Left lung (tissue), 10 donors: Measurements from ENCODE around the gene AKNA. TPM values are rescaled to one million over a fixed set of nuclear protein-coding genes. Genes with fewer than 3 reads are reported as not detected.

Source experiments
- ATAC-seq: fragments of 200-7000 bp; cut with Tn5 transposase; one replicate; pipeline ENCODE4 v1.9.1; 2020; ENCODE audit warnings: moderate library complexity
- DNase-seq, 4 donors: peaks; one replicate each; pipeline ENCODE4 v3.0.0-alpha.2; 2013 to 2020
- H3K27ac ChIP-seq, 2 donors: fragments of 200-600 bp; sonication (generic) in 1 of 2; one replicate each; pipeline versions ENCODE4 v1.5.0 to v1.8.0; 2020 to 2021
- H3K27me3 ChIP-seq, 2 donors: fragments of 200-600 bp; sonication (generic) in 1 of 2; one replicate each; pipeline versions ENCODE4 v1.5.0 to v1.8.0; 2020 to 2021
- H3K36me3 ChIP-seq, 2 donors: fragments of 200-600 bp; sonication (generic) in 1 of 2; one replicate each; pipeline versions ENCODE4 v1.5.0 to v1.8.0; 2020 to 2021
- H3K4me1 ChIP-seq, 2 donors: fragments of 200-600 bp; one replicate each; pipeline ENCODE4 v1.8.0; 2021
- H3K4me3 ChIP-seq, 2 donors: fragments of 200-600 bp; sonication (generic) in 1 of 2; one replicate each; pipeline versions ENCODE4 v1.5.0 to v1.8.0; 2020 to 2021; ENCODE audit warnings: mild to moderate bottlenecking in 1 of 2
- H3K9me3 ChIP-seq, 2 donors: fragments of 200-600 bp; sonication (generic) in 1 of 2; one replicate each; pipeline versions ENCODE4 v1.5.0 to v1.8.0; 2020 to 2021
- intact Hi-C, 2 donors: fragments of 100-400 bp; cut with DNase I; formaldehyde crosslinking; loops; one replicate each; pipeline versions ENCODE4 v1.11.2 to v1.14.2; 2022
- polyA plus RNA-seq, 6 donors: library from polyadenylated mRNA; unstranded; fragments of 120-200 nt; gene quantifications; one replicate each; pipeline ENCODE4 v1.2.1, GENCODE V29; 2013; ENCODE audit not compliant: insufficient read length in 6 of 6
- total RNA-seq, 2 donors: library from RNA; stranded (reverse); fragmentation: NEBNext Ultra II Directional; extraction: Animal tissue kit (Norgen Biotek cat#: 25700); gene quantifications; one replicate each; pipeline ENCODE4 v1.2.1, GENCODE V29; 2021
- TF ChIP-seq, protein P1 (sequence below), 2 donors: fragments of 200-600 bp; sonication (generic) in 1 of 2; IDR thresholded peaks; one replicate each; pipeline versions ENCODE4 v1.5.0 to v1.8.0; 2021; ENCODE audit warnings: antibody characterized with exemption in 2 of 2
- donor health status: DM: no; HTN: yes; CAD: no.
- donor health status: DM: no; HTN: no; CAD: no.

AKNA gene
- total and polyA plus RNA-seq, 8 donors = 25.1 to 55.3 (median 36.7) TPM

DNA sequence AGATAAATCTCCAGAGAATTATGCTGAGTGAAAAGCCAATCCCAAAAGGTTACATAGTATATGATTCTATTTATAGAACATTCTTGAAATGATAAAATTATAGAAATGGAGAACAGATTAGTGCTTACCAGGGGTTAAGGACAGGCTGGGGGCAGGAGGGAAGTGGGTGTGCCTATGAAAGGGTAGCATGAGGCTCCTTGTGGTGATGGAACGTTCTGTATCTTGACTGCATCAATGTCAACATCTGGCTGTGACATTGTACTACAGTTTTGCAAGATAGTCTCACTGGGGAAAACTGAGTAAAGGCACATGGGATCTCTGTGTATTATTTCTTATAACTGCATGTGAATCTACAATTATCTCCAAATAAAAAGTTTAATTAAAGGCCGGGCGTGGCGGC is 35.9 kb downstream of the AKNA start:
- no peak overlapping the region for H3K27ac ChIP-seq
- no peak for ATAC-seq
- DNase-seq = no peak
- H3K4me1 ChIP-seq = peaks cover 10 to 24% of the 10 kb centered on the region in 2 donors
- TF ChIP-seq, protein P1, sequence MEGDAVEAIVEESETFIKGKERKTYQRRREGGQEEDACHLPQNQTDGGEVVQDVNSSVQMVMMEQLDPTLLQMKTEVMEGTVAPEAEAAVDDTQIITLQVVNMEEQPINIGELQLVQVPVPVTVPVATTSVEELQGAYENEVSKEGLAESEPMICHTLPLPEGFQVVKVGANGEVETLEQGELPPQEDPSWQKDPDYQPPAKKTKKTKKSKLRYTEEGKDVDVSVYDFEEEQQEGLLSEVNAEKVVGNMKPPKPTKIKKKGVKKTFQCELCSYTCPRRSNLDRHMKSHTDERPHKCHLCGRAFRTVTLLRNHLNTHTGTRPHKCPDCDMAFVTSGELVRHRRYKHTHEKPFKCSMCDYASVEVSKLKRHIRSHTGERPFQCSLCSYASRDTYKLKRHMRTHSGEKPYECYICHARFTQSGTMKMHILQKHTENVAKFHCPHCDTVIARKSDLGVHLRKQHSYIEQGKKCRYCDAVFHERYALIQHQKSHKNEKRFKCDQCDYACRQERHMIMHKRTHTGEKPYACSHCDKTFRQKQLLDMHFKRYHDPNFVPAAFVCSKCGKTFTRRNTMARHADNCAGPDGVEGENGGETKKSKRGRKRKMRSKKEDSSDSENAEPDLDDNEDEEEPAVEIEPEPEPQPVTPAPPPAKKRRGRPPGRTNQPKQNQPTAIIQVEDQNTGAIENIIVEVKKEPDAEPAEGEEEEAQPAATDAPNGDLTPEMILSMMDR (IDR thresholded peaks at IDR 0.05) = no peak
- peaks cover 0 to 100% of the 10 kb centered on the region in 2 donors for H3K36me3 ChIP-seq
- no peak overlapping the region for H3K4me3 ChIP-seq
- intact Hi-C loops = no loop called here
- no peaks in the 10 kb centered on the region for H3K9me3 ChIP-seq
- H3K27me3 ChIP-seq = no peaks in the 10 kb centered on the region

DNA sequence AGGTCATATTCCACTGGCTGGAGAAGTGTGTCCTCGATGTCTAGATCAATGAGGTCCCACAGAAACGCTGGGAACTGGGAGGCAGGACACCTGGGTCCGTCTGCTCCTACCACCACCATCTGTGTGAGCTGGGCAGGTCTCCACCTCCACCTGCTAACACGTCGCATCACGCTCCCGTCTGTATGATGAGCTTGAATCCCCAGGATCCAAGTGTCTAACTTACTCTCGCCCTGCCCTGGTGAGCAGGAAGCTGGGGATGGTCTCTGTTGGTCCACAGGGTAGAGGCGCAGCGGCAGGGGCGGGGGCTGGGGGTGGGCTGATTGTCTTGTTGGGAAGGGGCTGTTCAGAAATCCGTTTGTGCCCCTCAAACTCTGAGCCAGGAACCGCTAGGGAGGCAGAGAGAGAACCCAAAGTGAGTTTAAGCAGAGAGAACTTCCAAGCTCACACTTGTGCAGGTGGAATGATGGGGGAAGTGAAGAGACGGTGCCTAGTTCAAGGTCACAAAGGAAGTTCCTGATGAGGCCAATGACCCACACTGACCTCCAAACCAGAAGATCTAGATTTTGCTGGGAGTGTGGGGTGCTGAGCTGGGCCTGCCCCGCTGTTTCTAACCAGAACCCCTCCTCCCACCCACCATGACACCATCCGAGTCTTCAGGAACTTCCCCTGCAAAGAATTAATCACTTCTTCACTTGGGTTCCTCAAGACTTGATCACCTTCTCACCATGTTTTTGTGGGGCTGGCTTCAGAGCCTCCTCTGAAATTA is 37.0 kb downstream of the AKNA start:
- TF ChIP-seq, protein P1 (IDR thresholded peaks at IDR 0.05) = no peak
- peaks cover 0 to 100% of the 10 kb centered on the region in 2 donors for H3K36me3 ChIP-seq
- no peaks in the 10 kb centered on the region for H3K27me3 ChIP-seq
- H3K4me3 ChIP-seq = no peak overlapping the region
- no peak for DNase-seq
- H3K4me1 ChIP-seq = peaks cover 10 to 24% of the 10 kb centered on the region in 2 donors
- no peak overlapping the region for H3K27ac ChIP-seq
- ATAC-seq = no peak
- no peaks in the 10 kb centered on the region for H3K9me3 ChIP-seq
- intact Hi-C loops = no loop called here

DNA sequence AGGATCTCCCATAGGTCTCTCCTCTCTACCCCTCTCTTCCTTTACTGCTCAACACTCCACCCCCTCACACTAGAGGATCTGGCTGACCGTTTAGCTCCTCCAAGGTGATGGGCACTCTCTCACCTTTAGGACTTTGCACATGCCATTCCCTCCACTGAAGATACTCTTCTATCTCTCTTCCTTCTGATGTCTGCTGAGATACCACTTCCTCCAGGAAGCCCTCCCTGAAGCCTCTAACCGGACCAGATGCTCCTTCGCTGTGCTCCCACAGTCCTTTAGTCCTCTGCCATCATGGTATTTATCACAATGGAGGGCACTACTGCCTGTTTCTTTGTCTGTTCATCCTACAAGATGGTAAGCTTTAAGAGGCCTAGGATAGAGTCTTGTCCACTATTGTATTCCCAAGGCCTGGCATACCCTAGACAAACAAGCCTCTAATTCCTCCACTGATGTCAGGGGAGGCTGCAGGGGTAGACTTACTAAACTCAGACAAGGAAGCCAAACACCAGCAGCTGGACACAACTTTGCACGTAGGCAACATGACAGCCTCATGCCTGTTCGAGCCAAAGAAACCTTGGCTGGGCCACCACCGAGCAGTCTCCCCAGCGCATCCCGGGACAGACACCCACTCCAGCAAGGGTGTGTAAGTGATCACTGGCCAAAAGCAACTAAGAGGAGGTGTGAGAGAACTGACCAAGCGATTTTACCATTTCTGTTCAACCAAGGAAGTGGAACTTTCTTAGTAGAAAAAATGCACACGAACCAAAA is 37.9 kb downstream of the AKNA start:
- intact Hi-C loops = no loop called here
- no peak for ATAC-seq

DNA sequence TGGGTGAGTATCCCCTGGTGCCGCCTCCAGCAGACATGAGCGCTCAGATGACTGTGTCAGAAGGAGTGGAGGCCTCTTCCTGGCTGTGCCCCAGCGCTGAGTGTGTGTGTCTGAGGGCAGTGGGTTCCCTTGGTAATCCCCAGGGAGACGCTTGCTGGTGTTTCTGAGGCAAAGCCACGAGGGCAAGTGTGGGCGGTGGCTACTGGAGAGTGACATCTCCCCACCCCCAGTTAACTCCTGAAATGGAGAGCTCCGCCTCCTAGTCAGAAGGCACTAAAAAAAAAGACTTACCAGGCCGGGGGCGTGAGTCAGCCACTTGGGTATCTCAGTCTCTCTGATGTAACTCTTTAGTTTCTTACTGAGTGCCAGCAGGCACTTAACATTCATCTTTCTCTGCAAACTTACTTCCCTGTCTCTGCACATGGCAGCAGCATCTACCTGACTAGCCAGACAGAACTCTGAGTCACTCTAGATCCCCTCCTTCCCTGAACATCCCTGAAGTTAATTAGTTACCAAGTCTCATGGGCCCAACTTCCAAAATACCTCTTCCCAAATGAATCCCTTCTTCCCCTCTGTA is 38.8 kb downstream of the AKNA start:
- ATAC-seq = peak; percentile 96
- peak overlapping the region; percentile 49 to 60 for H3K27ac ChIP-seq
- peak in 3 of 4 donors; percentile 59 to 92 (median 89) for DNase-seq
- H3K4me3 ChIP-seq = no peak overlapping the region
- TF ChIP-seq, protein P1 (IDR thresholded peaks at IDR 0.05) = no peak
- peaks cover 10 to 24% of the 10 kb centered on the region in 2 donors for H3K4me1 ChIP-seq
- intact Hi-C loops = no loop called here
- no peaks in the 10 kb centered on the region for H3K27me3 ChIP-seq
- H3K36me3 ChIP-seq = peaks cover 0 to 100% of the 10 kb centered on the region in 2 donors
- H3K9me3 ChIP-seq = no peaks in the 10 kb centered on the region

More for the DNA sequence above, 37.9 kb downstream of the AKNA start:
- Histone ChIP-seq H3K36me3 (peaks cover 0 to 100% of the 10 kb centered on the region in 2 donors), H3K9me3 (no peaks in the 10 kb centered on the region), H3K4me1 (peaks cover 10 to 24% of the 10 kb centered on the region in 2 donors), H3K27ac (peak overlapping the region; percentile 22 to 60), H3K4me3 (no peak overlapping the region), H3K27me3 (no peaks in the 10 kb centered on the region)
- no peak for DNase-seq
- TF ChIP-seq, protein P1 (IDR thresholded peaks at IDR 0.05) = no peak
